H1 (cell line): ENCODE measurements around the gene NUDT1. TPM values are rescaled to one million over a fixed set of nuclear protein-coding genes. Genes with fewer than 3 reads are reported as not detected.

Experiments
- ASH2L ChIP-seq: fragments of 200-600, 300-600 bp; sonication (generic); IDR thresholded peaks from one replicate; pipeline ENCODE4 v1.7.1; 2017; ENCODE audit warnings: low read length
- CBX5 ChIP-seq: fragments of 300-800, 300-1000 bp; sonication (generic); IDR thresholded peaks from 2 replicates; pipeline ENCODE4 v1.7.1; 2016; ENCODE audit warnings: antibody characterized with exemption, low read length, low read depth
- CBX8 ChIP-seq: fragments of 300-800, 300-1000 bp; sonication (generic); IDR thresholded peaks from 2 replicates; pipeline ENCODE4 v1.7.1; 2016; ENCODE audit warnings: low read depth, low read length, borderline replicate concordance
- EGR1 ChIP-seq: IDR thresholded peaks from 2 replicates; pipeline ENCODE4 v1.6.1; 2011; ENCODE audit warnings: low read depth, low read length, borderline replicate concordance
- JUN ChIP-seq: IDR thresholded peaks from 2 replicates; pipeline ENCODE4 v1.6.1; 2011; ENCODE audit warnings: low read depth, mild to moderate bottlenecking, improper control_type of control experiment, low read length
- KDM1A ChIP-seq: fragments of 200-600, 300-600 bp; sonication (generic); IDR thresholded peaks from 2 replicates; pipeline ENCODE4 v1.7.1; 2016; ENCODE audit warnings: mild to moderate bottlenecking, low read length, borderline replicate concordance
- MAFK ChIP-seq: IDR thresholded peaks from 2 replicates; pipeline ENCODE4 v1.6.1; 2012; ENCODE audit warnings: low read depth, mild to moderate bottlenecking, improper control_type of control experiment, low read length
- POLR2A ChIP-seq, 2 experiments: IDR thresholded peaks; 1 replicate in 1 of 2; 2 replicates in 1 of 2; pipeline ENCODE4 v1.6.1; 2011; ENCODE audit warnings: low read depth in 2 of 2, low read length in 2 of 2, mild to moderate bottlenecking in 2 of 2; ENCODE audit errors: control extremely low read depth in 1 of 2
- POLR2AphosphoS5 ChIP-seq: IDR thresholded peaks from 2 replicates; pipeline ENCODE4 v1.6.1; 2011; ENCODE audit warnings: low read depth, low read length
- RBBP5 ChIP-seq: IDR thresholded peaks from 2 replicates; pipeline ENCODE4 v1.7.1; 2012; ENCODE audit warnings: low read depth, mild to moderate bottlenecking, inconsistent platforms, low read length, moderate library complexity, borderline replicate concordance
- SIRT6 ChIP-seq: IDR thresholded peaks from one replicate; pipeline ENCODE4 v1.7.1; 2012; ENCODE audit warnings: low read length, inconsistent platforms
- SIX5 ChIP-seq: IDR thresholded peaks from 2 replicates; pipeline ENCODE4 v1.6.1; 2011; ENCODE audit warnings: mild to moderate bottlenecking, low read depth, low read length
- SP1 ChIP-seq: IDR thresholded peaks from 2 replicates; pipeline ENCODE4 v1.6.1; 2011; ENCODE audit warnings: low read depth, low read length
- TAF1 ChIP-seq: IDR thresholded peaks from 2 replicates; pipeline ENCODE4 v1.6.1; 2011; ENCODE audit warnings: mild to moderate bottlenecking, low read depth, low read length
- TAF7 ChIP-seq: optimal IDR thresholded peaks from 2 replicates; pipeline ENCODE3; 2011; ENCODE audit warnings: low read depth, mild to moderate bottlenecking, inconsistent platforms, low read length, moderate library complexity, borderline replicate concordance
- TCF12 ChIP-seq: IDR thresholded peaks from 2 replicates; pipeline ENCODE4 v1.6.1; 2011; ENCODE audit warnings: low read depth, mild to moderate bottlenecking, low read length
- TEAD4 ChIP-seq: IDR thresholded peaks from 2 replicates; pipeline ENCODE4 v1.6.1; 2012; ENCODE audit warnings: low read depth, low read length, inconsistent platforms, mixed read lengths
- ZNF274 ChIP-seq: IDR thresholded peaks from 2 replicates; pipeline ENCODE4 v1.7.0; 2012; ENCODE audit warnings: low read length, borderline replicate concordance; ENCODE audit errors: extremely low read depth
- polyA plus RNA-seq, 7 experiments: library from polyadenylated mRNA; depleted of rRNA in 3 of 7; stranded (reverse) in 5 of 7; unstranded in 2 of 7; fragments of >200 nt in 5 of 7; fragments of 200-250 nt in 2 of 7; gene quantifications; 1 replicate in 5 of 7; 2 replicates in 1 of 7; 4 replicates in 1 of 7; pipeline versions ENCODE4 v1.2.1 to v1.2.3, GENCODE V29; 2011 to 2013; ENCODE audit warnings: missing spikeins in 2 of 7, mixed read lengths in 2 of 7
- total RNA-seq: library from RNA; stranded (reverse); fragmentation: NEBNext Ultra II Directional; extraction: Animal tissue kit (Norgen Biotek cat#: 25700); gene quantifications from 2 replicates; pipeline ENCODE4 v1.2.1, GENCODE V29; 2021
- TF ChIP-seq, protein P1 (sequence below): IDR thresholded peaks from 2 replicates; pipeline ENCODE4 v1.6.1; 2012; ENCODE audit warnings: low read length, inconsistent platforms
- TF ChIP-seq, protein P2 (sequence below): IDR thresholded peaks from 2 replicates; pipeline ENCODE4 v1.6.1; 2012; ENCODE audit warnings: inconsistent platforms
- TF ChIP-seq, protein P3 (sequence below): IDR thresholded peaks from 2 replicates; pipeline ENCODE4 v1.6.1; 2012; ENCODE audit warnings: inconsistent platforms

NUDT1 gene
- total and polyA plus RNA-seq, 2 of the 8 experiments (the other 6 are each of a cell fraction or from before 2014, with no cell fraction given), result 76.1 to 89.5 TPM

DNA sequence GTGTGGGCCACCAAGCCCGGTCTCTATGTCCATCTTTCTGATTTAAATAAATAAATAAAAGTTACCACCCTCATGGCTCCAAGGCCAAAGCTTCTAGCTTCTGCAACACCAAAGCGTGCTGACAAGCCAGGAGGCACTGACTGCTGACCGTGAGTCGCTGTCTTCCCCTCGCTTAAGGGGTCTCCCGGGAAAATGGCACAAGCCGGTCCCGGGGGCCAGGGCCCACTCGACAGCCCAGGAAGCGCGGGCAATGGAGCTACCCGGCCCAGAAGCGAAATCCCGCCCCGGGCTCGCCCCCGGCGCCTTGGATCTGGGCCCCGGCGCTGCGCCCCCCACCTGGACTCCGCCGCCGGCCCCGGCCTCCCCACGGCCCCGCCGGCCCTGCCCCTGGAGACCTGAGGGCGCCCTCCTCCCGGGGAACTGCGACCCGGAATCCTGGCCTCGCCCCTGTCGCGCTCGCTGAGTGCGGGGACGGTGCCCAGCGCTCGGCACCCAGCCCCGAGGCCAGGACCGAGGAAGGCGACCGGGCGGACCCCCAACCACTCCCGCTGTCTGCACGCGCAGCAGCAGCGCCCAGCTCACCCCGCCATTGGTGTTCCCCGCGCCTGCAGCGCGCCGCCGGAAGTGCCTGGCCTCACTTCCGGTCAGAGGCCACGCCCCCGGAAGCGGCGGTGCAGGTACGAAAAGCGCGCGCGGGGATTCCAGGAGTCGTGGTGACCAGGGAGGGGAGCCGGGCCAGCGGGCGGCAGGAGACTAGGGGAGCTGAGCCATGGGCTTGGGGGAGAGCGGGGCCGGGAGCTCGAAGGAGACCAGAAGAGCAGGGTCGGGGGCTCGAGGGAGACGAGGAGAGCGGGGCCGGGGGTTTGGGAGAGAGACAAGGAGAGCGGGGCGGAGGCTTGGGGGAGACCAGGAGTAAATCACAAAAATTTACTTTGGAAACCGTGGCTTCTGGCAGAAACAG is at the start of gene NUDT1, which contains the start of gene MRM2 (continued):
- TF ChIP-seq CBX8 (no peak), ZNF274 (no peak), TAF1 (peak; percentile 90), TAF7 (peak; percentile 72), POLR2AphosphoS5 (peak; percentile 74; the same call in 1 of the 2 replicates), EGR1 (no peak), TEAD4 (no peak), ASH2L (peak; percentile 79), SIX5 (no peak), JUN (no peak), MAFK (no peak), KDM1A (no peak), CBX5 (no peak), TCF12 (no peak), RBBP5 (peak; percentile 53; the same call in 1 of the 2 replicates), SIRT6 (no peak), SP1 (peak; percentile 12; the same call in 1 of the 2 replicates), POLR2A (IDR thresholded peaks at IDR 0.05; ENCODE audit: control extremely low read depth in 1 of 2, low read depth in 2 of 2, low read length in 2 of 2) (peak in 1 of 2 experiments; percentile 90; a peak in 2 of 3 replicates)
- TF ChIP-seq, protein P1, sequence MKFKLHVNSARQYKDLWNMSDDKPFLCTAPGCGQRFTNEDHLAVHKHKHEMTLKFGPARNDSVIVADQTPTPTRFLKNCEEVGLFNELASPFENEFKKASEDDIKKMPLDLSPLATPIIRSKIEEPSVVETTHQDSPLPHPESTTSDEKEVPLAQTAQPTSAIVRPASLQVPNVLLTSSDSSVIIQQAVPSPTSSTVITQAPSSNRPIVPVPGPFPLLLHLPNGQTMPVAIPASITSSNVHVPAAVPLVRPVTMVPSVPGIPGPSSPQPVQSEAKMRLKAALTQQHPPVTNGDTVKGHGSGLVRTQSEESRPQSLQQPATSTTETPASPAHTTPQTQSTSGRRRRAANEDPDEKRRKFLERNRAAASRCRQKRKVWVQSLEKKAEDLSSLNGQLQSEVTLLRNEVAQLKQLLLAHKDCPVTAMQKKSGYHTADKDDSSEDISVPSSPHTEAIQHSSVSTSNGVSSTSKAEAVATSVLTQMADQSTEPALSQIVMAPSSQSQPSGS, result 0 out of 2 replicates have a peak, but pooled peaks have one; percentile 37
- TF ChIP-seq, protein P2, sequence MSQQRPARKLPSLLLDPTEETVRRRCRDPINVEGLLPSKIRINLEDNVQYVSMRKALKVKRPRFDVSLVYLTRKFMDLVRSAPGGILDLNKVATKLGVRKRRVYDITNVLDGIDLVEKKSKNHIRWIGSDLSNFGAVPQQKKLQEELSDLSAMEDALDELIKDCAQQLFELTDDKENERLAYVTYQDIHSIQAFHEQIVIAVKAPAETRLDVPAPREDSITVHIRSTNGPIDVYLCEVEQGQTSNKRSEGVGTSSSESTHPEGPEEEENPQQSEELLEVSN, result peak; percentile 69
- TF ChIP-seq, protein P3, sequence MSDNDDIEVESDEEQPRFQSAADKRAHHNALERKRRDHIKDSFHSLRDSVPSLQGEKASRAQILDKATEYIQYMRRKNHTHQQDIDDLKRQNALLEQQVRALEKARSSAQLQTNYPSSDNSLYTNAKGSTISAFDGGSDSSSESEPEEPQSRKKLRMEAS, result peak; percentile 71; the same call in 1 of the 2 replicates
- TF ChIP-seq, all 59 proteins: peak for 18
